Measurements from ENCODE around the gene VAPB.

Gene VAPB

DNA sequence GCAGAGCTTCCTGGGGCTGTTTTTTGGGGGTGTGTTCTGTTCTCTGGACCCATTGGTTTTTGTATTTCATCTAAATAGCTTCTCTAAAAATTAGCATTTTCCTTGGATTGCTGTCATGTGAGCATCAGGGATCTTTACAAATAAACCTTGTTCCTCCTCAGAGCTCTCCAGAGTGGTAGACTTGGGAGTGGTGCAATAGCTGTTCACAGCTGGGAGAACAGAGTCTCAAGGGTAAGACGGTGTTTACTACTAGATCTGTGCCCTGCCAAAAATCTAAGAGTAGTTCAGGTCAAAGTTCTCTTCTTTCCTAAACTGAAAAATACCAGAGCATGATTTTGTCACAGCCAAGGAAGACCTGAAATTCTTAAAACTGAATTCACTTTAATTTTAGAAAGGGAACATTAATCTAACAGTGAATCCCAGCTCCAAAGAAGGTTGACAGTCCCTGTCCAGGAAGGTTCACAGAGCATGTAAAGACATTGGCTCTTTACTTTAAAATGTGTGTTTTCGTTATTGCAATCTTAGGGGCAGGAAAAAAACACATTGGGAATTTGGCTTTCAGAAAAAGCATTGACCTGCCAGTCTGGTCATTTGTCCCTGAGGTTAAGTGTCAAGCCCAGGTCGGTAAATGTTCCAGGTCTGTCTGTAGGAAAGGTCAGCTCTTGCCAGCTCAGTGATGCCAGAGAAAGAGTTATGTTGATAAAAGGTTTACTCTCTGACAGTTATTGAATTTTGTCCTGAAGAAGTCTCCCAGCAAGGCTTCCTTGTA lies 43.3 kb downstream of the VAPB start:
- no peak for TF ChIP-seq ZNF274 (IDR thresholded peaks at IDR 0.05; ENCODE audit: low read depth, low read length)
- H3K4me3 ChIP-seq (ENCODE audit: low read length): no peak overlapping the region

DNA sequence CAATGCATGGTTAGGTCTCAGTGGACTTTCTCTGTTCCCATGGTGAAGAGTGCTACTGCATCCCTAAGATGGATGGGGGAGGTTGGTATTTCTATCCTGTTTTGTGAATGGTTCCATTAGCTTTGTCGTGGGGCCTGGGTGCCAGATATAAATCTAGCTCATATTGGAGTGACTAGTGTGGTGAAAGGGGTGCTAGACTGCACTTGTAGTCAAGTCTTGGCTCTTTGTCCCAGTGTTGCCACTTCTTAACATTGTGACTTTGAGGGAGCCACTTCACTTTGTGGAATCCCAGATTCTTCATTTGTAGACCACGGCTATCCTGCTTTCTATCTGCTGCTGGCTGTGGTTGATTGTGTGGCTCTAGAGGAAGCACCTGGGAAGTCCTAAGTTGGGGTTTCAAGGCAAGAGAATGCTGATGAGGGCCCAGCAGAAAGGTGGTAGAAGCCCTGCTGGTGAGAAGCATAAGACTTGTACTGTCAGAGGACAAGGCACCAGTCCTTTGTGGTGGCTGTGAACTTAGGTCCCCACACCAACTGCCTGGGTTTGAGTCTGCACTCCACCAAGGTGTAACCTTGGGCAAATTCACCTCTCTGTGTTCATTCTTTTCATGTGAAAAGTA lies 44.1 kb downstream of the VAPB start:
- H3K4me3 ChIP-seq (ENCODE audit: low read length): no peak overlapping the region
- no peak for TF ChIP-seq ZNF274 (IDR thresholded peaks at IDR 0.05; ENCODE audit: low read depth, low read length)

DNA sequence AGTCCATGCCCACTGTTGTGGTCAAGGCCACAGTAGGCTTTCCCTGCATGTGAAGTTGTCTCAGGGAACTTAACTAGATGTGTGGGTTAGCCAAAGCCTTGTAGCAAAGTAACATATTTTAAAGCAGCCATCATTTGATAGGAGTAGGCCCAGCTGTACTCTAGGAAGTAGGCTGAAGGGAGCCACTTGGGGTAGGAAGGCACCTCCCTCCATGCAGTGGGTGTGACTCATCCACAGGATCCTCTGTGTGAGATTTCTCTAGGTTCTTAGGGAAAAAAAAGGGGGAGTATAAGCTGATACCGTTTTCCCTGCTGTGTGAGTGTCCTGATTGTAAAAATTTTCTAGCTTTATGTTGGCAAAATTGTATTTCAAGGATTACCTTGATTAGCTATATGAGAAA lies 44.7 kb downstream of the VAPB start:
- no peak for TF ChIP-seq ZNF274 (IDR thresholded peaks at IDR 0.05; ENCODE audit: low read depth, low read length)
- H3K4me3 ChIP-seq (ENCODE audit: low read length): no peak overlapping the region

DNA sequence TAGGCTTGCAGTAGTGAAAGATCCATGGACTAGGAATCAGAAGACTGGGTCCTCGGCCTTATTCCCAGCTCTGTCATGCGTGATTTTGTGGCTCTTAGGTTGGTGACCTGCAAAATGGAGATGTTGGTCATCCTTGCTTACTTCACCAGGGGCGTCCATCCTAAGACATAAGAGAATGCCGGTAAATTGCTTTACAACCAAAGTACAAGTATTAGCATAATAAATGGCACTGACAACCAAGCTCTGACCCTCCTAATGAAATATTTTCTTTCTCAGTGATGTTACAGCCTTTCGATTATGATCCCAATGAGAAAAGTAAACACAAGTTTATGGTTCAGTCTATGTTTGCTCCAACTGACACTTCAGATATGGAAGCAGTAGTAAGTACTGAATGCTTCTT lies 45.3 kb downstream of the VAPB start:
- no peak overlapping the region for H3K4me3 ChIP-seq (ENCODE audit: low read length)
- TF ChIP-seq ZNF274 (IDR thresholded peaks at IDR 0.05; ENCODE audit: low read depth, low read length): no peak

DNA sequence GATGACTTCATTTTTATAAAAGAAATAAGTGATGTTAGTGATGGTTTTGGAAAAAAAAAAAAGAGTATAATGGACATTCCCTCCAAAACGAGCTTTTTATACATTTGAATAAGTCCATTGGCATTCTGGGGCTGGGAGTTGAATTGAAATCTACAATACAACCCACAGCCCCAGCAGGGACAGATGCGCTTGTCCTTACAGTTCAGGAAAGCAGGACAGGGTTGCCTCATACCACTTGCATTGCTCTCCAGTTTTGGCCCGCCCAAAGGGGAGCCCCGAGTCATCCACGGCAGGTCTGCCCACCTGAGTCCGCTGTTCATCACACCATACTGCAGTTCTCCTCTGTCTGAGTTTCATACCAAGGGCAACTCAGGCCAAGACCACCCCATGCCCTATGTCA lies 46.2 kb downstream of the VAPB start:
- TF ChIP-seq ZNF274 (IDR thresholded peaks at IDR 0.05; ENCODE audit: low read depth, low read length): no peak
- no peak overlapping the region for H3K4me3 ChIP-seq (ENCODE audit: low read length)

DNA sequence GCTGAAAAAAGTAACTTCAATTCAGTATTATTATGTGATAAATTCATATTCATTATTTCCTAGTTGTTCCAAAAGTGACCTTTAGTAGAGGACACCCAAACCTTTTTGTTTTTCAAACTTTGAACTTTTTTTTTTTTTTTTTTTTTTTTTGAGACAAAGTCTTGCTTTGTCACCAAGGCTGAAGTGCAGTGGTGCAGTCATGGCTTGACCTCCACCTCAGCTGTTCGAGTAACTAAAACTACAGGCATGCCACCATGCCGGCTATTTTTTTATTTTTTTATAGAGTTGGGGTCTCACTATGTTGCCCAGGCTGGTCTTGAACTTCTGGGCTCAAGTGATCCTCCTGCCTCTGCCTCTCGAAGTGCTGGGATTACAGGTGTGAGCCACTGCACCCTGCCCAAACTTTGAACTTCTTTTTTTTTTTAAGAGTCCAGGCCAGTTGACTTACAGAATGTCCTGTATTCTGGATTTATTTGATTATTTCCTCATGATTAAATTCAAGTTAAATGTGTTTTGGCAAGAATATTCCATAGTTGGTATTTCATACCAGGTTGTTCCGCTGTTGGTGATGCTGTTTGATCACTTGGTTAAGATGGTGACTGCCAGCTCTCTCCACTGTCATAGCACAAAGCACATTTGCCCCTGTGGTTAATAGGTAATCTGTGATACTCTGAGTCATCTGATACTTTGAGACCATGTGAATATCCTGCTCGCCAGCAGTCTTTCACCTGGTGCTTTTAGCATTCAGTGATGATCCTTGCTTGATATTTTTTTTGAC lies 48.0 kb downstream of the VAPB start:
- TF ChIP-seq ZNF274 (IDR thresholded peaks at IDR 0.05; ENCODE audit: low read depth, low read length): no peak
- H3K4me3 ChIP-seq (ENCODE audit: low read length): no peak overlapping the region

DNA sequence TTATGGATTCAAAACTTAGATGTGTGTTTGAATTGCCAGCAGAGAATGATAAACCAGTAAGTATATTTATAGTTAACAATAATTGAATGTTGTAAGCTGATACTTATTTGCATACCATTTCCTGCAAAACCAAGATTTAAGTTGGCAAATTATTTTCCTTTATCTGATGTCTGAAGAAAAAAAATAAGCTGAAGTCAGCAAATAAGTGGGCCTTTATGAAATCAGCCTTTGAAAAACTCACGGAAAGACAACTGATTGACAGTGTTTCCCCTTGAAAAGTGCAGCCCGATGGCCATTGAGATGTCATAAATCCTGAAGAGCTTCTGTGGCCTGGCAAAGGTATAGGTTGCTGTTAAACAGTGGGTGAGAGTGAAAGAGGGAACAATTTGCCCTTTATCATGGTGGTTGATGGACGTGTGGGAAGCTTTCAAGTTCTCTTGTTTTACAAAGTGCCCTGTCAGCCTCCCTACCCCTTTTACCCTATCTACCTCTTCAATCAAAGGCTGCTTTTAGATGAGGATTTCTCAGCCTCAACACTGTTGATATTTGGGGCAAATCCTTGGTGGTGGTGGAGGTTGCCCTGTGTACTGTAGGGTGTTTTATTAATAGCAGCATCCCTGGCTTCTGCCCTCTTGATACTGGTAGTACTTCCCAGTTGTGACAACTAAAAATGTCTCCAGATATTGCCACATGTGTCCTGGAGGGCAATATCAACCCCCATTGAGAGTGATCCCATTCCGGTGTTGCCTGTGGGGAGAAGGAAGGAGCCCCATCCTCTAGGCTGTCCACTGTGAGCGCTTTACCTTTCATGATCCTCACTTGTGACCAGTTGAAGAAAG lies 50.2 kb downstream of the VAPB start:
- no peak overlapping the region for H3K4me3 ChIP-seq (ENCODE audit: low read length)
- no peak for TF ChIP-seq ZNF274 (IDR thresholded peaks at IDR 0.05; ENCODE audit: low read depth, low read length)

DNA sequence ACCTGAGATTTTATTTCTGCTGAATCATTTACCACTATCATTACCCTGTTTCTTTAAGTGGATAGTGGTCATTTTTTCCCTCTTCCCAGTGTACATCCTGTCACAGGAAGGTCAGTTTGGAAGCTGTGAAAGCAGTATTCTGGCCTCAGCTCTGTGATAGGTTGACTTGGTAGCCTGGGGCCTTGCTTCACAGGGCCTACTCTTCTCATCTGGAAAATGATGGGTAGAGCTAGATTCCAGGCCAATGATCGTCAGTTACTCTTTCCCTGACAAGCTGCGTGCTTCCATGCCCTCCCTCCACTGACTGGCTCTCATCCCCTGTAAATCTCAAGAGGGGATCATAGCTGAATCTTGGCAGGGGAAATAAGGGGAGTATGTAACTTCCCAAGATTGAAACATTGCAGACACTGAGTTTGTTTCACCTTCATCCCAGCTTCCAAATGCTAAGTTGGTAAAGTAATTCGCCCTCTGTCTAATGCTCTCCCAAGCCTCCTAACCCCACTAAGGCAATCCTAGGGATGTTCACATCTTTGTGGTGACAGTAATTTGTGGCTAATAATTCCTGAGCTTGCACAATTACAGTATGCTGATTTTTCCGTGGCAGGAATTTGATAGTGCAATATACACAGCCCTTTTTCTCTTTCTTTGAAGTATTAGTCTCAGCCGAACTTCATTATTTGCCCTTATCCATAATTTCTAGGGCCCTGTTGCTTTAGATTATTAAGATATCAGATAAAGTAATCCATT lies 51.2 kb downstream of the VAPB start:
- H3K4me3 ChIP-seq (ENCODE audit: low read length): no peak overlapping the region
- no peak for TF ChIP-seq ZNF274 (IDR thresholded peaks at IDR 0.05; ENCODE audit: low read depth, low read length)

DNA sequence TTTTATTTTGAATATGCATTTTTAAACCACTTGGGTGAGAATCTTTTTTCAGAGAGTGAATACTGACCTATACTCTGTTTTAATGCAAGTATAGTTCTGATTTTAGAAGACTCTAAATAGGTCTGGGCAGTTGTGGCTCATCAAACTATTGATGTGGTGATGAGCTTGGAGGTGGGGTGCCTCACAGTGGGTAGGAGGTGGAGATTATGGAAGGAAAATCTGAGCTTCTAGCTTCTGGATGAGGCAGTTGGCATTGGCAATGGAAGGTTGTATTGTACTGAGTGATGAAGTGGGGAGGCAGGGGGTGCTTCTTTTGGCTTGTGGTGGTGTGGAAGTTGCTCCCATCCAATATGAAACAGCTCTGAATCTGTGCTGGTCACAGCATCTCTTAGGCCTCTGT lies 52.7 kb downstream of the VAPB start:
- TF ChIP-seq ZNF274 (IDR thresholded peaks at IDR 0.05; ENCODE audit: low read depth, low read length): no peak

DNA sequence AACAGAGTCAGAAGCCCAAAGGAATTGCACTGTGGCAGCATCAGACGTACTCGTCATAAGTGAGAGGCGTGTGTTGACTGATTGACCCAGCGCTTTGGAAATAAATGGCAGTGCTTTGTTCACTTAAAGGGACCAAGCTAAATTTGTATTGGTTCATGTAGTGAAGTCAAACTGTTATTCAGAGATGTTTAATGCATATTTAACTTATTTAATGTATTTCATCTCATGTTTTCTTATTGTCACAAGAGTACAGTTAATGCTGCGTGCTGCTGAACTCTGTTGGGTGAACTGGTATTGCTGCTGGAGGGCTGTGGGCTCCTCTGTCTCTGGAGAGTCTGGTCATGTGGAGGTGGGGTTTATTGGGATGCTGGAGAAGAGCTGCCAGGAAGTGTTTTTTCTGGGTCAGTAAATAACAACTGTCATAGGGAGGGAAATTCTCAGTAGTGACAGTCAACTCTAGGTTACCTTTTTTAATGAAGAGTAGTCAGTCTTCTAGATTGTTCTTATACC lies 55.8 kb downstream of the VAPB start:
- no peak for TF ChIP-seq ZNF274 (IDR thresholded peaks at IDR 0.05; ENCODE audit: low read depth, low read length)
- H3K4me3 ChIP-seq (ENCODE audit: low read length): no peak overlapping the region

More for the DNA sequence above, 52.7 kb downstream of the VAPB start:
- no peak overlapping the region for H3K4me3 ChIP-seq (ENCODE audit: low read length)

DNA sequence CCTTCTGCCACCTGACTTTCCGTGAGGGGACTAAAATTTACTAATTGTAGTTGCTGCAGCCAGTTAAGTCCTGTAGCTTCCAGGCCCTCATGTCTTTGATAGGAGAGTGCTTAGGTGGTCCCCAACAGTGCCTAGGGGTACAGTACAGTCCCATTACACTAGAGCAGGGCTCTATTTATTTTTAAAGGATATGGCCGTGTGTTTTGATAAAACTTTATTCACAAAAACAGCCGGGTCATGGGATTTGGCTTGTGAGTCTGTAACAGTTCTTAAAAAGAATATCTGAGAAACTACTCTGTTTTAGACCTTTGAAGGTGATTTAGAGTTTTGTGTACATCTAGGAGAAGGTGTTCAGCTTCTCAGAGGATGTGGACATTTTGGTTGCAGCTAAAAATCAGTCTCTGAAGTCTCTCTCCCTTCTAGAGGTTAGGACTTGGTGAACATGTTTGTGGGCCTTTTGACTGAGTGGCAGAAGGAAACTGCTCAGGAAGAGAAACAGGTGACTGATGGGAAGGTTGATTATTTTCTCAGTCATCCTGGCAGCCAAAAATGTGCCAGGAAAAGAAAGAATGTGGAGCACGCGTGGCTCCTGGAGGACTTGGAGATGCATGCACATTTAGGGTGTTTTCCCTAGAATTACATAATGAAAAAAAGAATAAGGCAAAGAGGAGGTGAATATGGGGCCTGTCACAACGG lies 57.4 kb downstream of the VAPB start:
- H3K4me3 ChIP-seq (ENCODE audit: low read length): no peak overlapping the region
- TF ChIP-seq ZNF274 (IDR thresholded peaks at IDR 0.05; ENCODE audit: low read depth, low read length): no peak

DNA sequence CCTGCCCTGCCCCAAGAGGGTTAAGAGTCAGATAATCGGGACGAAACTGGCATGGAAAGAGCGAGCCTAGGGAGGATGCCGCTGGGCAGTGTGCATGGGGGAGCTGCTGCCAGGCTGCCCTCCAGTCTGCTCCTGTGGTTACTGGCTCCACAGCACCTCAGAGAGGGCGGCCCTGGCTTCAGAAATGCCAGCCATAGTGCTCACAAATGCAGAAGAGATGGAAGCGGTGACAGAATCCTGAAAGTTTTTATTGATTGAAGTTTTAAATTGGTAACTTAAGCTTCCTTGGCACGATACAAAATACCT lies 57.9 kb downstream of the VAPB start:
- H3K4me3 ChIP-seq (ENCODE audit: low read length): no peak overlapping the region
- no peak for TF ChIP-seq ZNF274 (IDR thresholded peaks at IDR 0.05; ENCODE audit: low read depth, low read length)
